SK-N-SH (cell line): ENCODE results near the gene WDTC1. TPM values are rescaled to one million over a fixed set of nuclear protein-coding genes. Genes with fewer than 3 reads are reported as not detected.

Experiments
- CTCF ChIA-PET: fragments of 300-600, 350-600 bp; formaldehyde crosslinking; extraction: SDS; loops from one replicate; lab custom pipeline; 2021; lab: Yijun Ruan, JAX
- POLR2A ChIA-PET: fragments of 350-600 bp; sonication (Branson Sonifier 250); formaldehyde crosslinking; extraction: SDS; loops from one replicate; lab custom pipeline; 2020; ENCODE audit warnings: antibody characterized with exemption, inconsistent platforms; lab: Yijun Ruan, JAX
- DNase-seq: peaks from one replicate; pipeline ENCODE4 v3.0.0; 2012
- H2AFZ ChIP-seq: fragments of 200-600 bp; sonication (generic); 2 replicates; pipeline ENCODE4 v1.8.1; 2016; ENCODE audit warnings: antibody characterized with exemption, mild to moderate bottlenecking, low read depth
- H3F3A ChIP-seq: fragments of 200-600 bp; sonication (generic); replicated peaks from 2 replicates; pipeline ENCODE3; 2016; ENCODE audit warnings: antibody characterized with exemption, mild to moderate bottlenecking; ENCODE audit not compliant: insufficient read depth
- H3K27ac ChIP-seq, 2 experiments: fragments of 200-500 bp in 1 of 2; fragments of 200-600 bp in 1 of 2; sonication (Bioruptor generic) in 1 of 2; sonication (generic), shearing (Covaris generic) in 1 of 2; 2 replicates each; pipeline versions ENCODE4 v1.5.1 to v1.6.1; 2014 to 2016; ENCODE audit warnings: low read depth in 2 of 2, inconsistent platforms in 1 of 2, low read length in 1 of 2, mild to moderate bottlenecking in 1 of 2, mixed read lengths in 1 of 2
- H3K27me3 ChIP-seq: fragments of 200-600 bp; sonication (generic), shearing (Covaris generic); 2 replicates; pipeline ENCODE4 v1.6.1; 2016; ENCODE audit warnings: mixed run types; ENCODE audit not compliant: insufficient read depth
- H3K36me3 ChIP-seq, 2 experiments: fragments of 200-500 bp in 1 of 2; fragments of 200-600 bp in 1 of 2; sonication (Bioruptor generic) in 1 of 2; sonication (generic) in 1 of 2; replicated peaks in 1 of 2; 2 replicates each; pipeline versions ENCODE3 to v1.5.1; 2014 to 2016; ENCODE audit warnings: low read length in 1 of 2, mild to moderate bottlenecking in 1 of 2; ENCODE audit not compliant: insufficient read depth in 2 of 2, control insufficient read depth in 1 of 2
- H3K4me1 ChIP-seq, 2 experiments: fragments of 200-500 bp in 1 of 2; fragments of 200-600 bp in 1 of 2; sonication (Bioruptor generic) in 1 of 2; sonication (generic), shearing (Covaris generic) in 1 of 2; 2 replicates each; pipeline versions ENCODE4 v1.5.1 to v1.6.1; 2014 to 2016; ENCODE audit warnings: low read depth in 1 of 2, low read length in 1 of 2, mixed run types in 1 of 2; ENCODE audit not compliant: insufficient read depth in 2 of 2, control insufficient read depth in 1 of 2
- H3K4me2 ChIP-seq: fragments of 200-600 bp; sonication (generic), shearing (Covaris generic); 2 replicates; pipeline ENCODE4 v1.6.1; 2017; ENCODE audit warnings: mixed run types
- H3K4me3 ChIP-seq, 2 experiments: fragments of 200-500 bp in 1 of 2; fragments of 200-600 bp in 1 of 2; sonication (Bioruptor generic) in 1 of 2; sonication (generic), shearing (Covaris generic) in 1 of 2; 2 replicates each; pipeline versions ENCODE4 v1.5.1 to v1.8.1; 2014 to 2016; ENCODE audit warnings: low read depth in 2 of 2, inconsistent platforms in 1 of 2, low read length in 1 of 2, mild to moderate bottlenecking in 1 of 2, mixed read lengths in 1 of 2, moderate library complexity in 1 of 2
- H3K79me2 ChIP-seq: fragments of 200-600 bp; sonication (generic); 2 replicates; pipeline ENCODE4 v1.8.1; 2017; ENCODE audit warnings: mild to moderate bottlenecking; ENCODE audit not compliant: insufficient read depth
- H3K9ac ChIP-seq: fragments of 200-600 bp; sonication (generic); 2 replicates; pipeline ENCODE4 v1.6.1; 2017; ENCODE audit warnings: mixed run types
- H3K9me2 ChIP-seq: fragments of 200-600 bp; sonication (generic); 2 replicates; pipeline ENCODE4 v1.6.1; 2017; ENCODE audit warnings: mixed run types
- H3K9me3 ChIP-seq: fragments of 200-600 bp; sonication (generic); 2 replicates; pipeline ENCODE4 v1.6.1; 2017; ENCODE audit warnings: mixed run types, mild to moderate bottlenecking, moderate library complexity
- H4K20me1 ChIP-seq: fragments of 200-600 bp; sonication (generic); 2 replicates; pipeline ENCODE4 v1.6.1; 2017; ENCODE audit warnings: mild to moderate bottlenecking, mixed run types; ENCODE audit not compliant: insufficient read depth
- CTCF ChIP-seq: fragments of 200-600 bp; sonication (generic); IDR thresholded peaks from 2 replicates; pipeline ENCODE4 v1.6.1; 2017; ENCODE audit warnings: antibody characterized with exemption, mild to moderate bottlenecking, moderate library complexity
- FOXM1 ChIP-seq: IDR thresholded peaks from 2 replicates; pipeline ENCODE4 v1.4.0; 2012; ENCODE audit warnings: low read depth, mild to moderate bottlenecking
- IRF3 ChIP-seq: fragments of 150-350 bp; IDR thresholded peaks from 2 replicates; pipeline ENCODE4 v1.6.1; 2016; ENCODE audit warnings: mild to moderate bottlenecking, low read depth, low read length
- JUND ChIP-seq: IDR thresholded peaks from 2 replicates; pipeline ENCODE4 v1.4.0; 2012
- MEF2A ChIP-seq: IDR thresholded peaks from 2 replicates; pipeline ENCODE4 v1.4.0; 2012; ENCODE audit warnings: low read depth, borderline replicate concordance
- NFIC ChIP-seq: IDR thresholded peaks from 2 replicates; pipeline ENCODE4 v1.4.0; 2012; ENCODE audit warnings: borderline replicate concordance
- POLR2AphosphoS5 ChIP-seq: IDR thresholded peaks from 2 replicates; pipeline ENCODE4 v1.6.1; 2012; ENCODE audit warnings: low read depth, low read length
- REST ChIP-seq: IDR thresholded peaks from 2 replicates; pipeline ENCODE4 v1.6.1; 2012; ENCODE audit warnings: mild to moderate bottlenecking, low read depth, low read length, moderate library complexity
- SIN3A ChIP-seq: IDR thresholded peaks from 2 replicates; pipeline ENCODE4 v1.6.1; 2012; ENCODE audit warnings: low read depth, mild to moderate bottlenecking, low read length, moderate library complexity, borderline replicate concordance
- SMC3 ChIP-seq: IDR thresholded peaks from 2 replicates; pipeline ENCODE4 v1.6.1; 2012; ENCODE audit warnings: low read depth, low read length, improper control_type of control experiment
- TEAD4 ChIP-seq: IDR thresholded peaks from 2 replicates; pipeline ENCODE4 v1.4.0; 2012; ENCODE audit warnings: mild to moderate bottlenecking, borderline replicate concordance; ENCODE audit not compliant: insufficient read depth
- USF1 ChIP-seq: IDR thresholded peaks from 2 replicates; pipeline ENCODE4 v1.4.0; 2012; ENCODE audit warnings: low read depth, borderline replicate concordance
- YY1 ChIP-seq: IDR thresholded peaks from 2 replicates; pipeline ENCODE4 v1.4.0; 2012; ENCODE audit warnings: low read depth, mild to moderate bottlenecking
- ZBTB33 ChIP-seq: IDR thresholded peaks from 2 replicates; pipeline ENCODE4 v1.4.0; 2012; ENCODE audit warnings: low read depth, borderline replicate concordance
- WGBS: methylation state at CpG from one replicate; pipeline ENCODE4 v1.1.6; 2017; ENCODE audit warnings: low lambda C conversion rate; 5-methylcytosine and 5-hydroxymethylcytosine counted together
- polyA plus RNA-seq, 3 experiments: library from polyadenylated mRNA; depleted of rRNA; stranded (reverse); fragments of >200 nt; gene quantifications; 2 replicates each; pipeline ENCODE4 v1.2.3, GENCODE V29; 2012

The WDTC1 gene
- polyA plus RNA-seq, 1 of the 3 experiments (the other 2 are of a cell fraction), result 12.0 TPM

- TF ChIP-seq JUND (no peak), REST (no peak)
These were observed 93.5 kb downstream of the WDTC1 start (continued) for GRCh38 chr1:27327964-27328363.

- POLR2A ChIA-PET, result no interaction called here
- no peak for DNase-seq
- H3K36me3 ChIP-seq, result peaks cover 9 to 73% of the 10 kb centered on the region in 2 experiments
These were observed 96.4 kb downstream of the WDTC1 start for GRCh38 chr1:27330786-27331185.

More at GRCh38 chr1:27330786-27331185, 96.4 kb downstream of the WDTC1 start:
- TF ChIP-seq POLR2AphosphoS5 (no peak), ZBTB33 (no peak), TEAD4 (no peak), FOXM1 (no peak), CTCF (no peak), NFIC (no peak), IRF3 (no peak), USF1 (no peak), MEF2A (no peak), YY1 (no peak), SMC3 (no peak), SIN3A (no peak)
- Histone ChIP-seq H3K79me2 (peaks cover 53% of the 10 kb centered on the region), H3K27ac (no peak overlapping the region), H2AFZ (no peak overlapping the region), H3K4me2 (no peak overlapping the region), H3K9me3 (no peaks in the 10 kb centered on the region), H3K27me3 (no peaks in the 10 kb centered on the region), H3K9me2 (no peaks in the 10 kb centered on the region), H3K4me1 (no peaks in the 10 kb centered on the region), H4K20me1 (peaks cover 18% of the 10 kb centered on the region; the same call in 1 of the 2 replicates), H3K9ac (no peak overlapping the region), H3F3A (no peaks in the 10 kb centered on the region), H3K4me3 (no peak overlapping the region)
- CTCF ChIA-PET, result interaction anchor here (0.6 to 7.4 kb wide), 3 partner anchors 25 to 277 kb away, joined by 3 to 85 read pairs (median 40); no protein-coding TSS in a partner anchor
- 92% methylated on average over 8 of the region's 8 CpGs for WGBS
